Measurements from ENCODE around the gene SLC25A40.
"Not testable (repeated sequence)": the region's sequence is repeated elsewhere in the genome, so short reads cannot be mapped to it uniquely, and the experiment has no call there.

Gene SLC25A40

GRCh38 chr7:87850836-87851593 lies 25.1 kb downstream of the SLC25A40 start:
- DNase-seq = peak; percentile 10 to 12
- TF ChIP-seq GATA1 (IDR thresholded peaks at IDR 0.05; ENCODE audit: low read depth, low read length) = no peak
- TF ChIP-seq POLR2A (IDR thresholded peaks at IDR 0.05; ENCODE audit: low read length) = no peak

GRCh38 chr7:87837597-87837996 lies 38.6 kb downstream of the SLC25A40 start:
- no peak for DNase-seq
- no peak for TF ChIP-seq GATA1 (IDR thresholded peaks at IDR 0.05; ENCODE audit: low read depth, low read length)
- TF ChIP-seq POLR2A (IDR thresholded peaks at IDR 0.05; ENCODE audit: low read length) = no peak

GRCh38 chr7:87833130-87833529 lies 43.0 kb downstream of the SLC25A40 start:
- TF ChIP-seq POLR2A (IDR thresholded peaks at IDR 0.05; ENCODE audit: low read length) (no peak), GATA1 (IDR thresholded peaks at IDR 0.05; ENCODE audit: low read depth, low read length) (no peak)
- no peak for DNase-seq

GRCh38 chr7:87831097-87831496 lies 45.1 kb downstream of the SLC25A40 start:
- DNase-seq = no peak
- TF ChIP-seq GATA1 (IDR thresholded peaks at IDR 0.05; ENCODE audit: low read depth, low read length) = no peak
- no peak for TF ChIP-seq POLR2A (IDR thresholded peaks at IDR 0.05; ENCODE audit: low read length)

- not testable (repeated sequence) for DNase-seq
These were observed 47.8 kb downstream of the SLC25A40 start for GRCh38 chr7:87828383-87828782.

GRCh38 chr7:87825369-87825768 lies 50.8 kb downstream of the SLC25A40 start:
- peak in 1 of 2 experiments; percentile 2 for DNase-seq

- not testable (repeated sequence) for DNase-seq
These were observed 54.1 kb downstream of the SLC25A40 start for GRCh38 chr7:87822056-87822455.

GRCh38 chr7:87818336-87818735 lies 57.8 kb downstream of the SLC25A40 start:
- no peak for DNase-seq

GRCh38 chr7:87816389-87816788 lies 59.8 kb downstream of the SLC25A40 start:
- TF ChIP-seq GATA1 (IDR thresholded peaks at IDR 0.05; ENCODE audit: low read depth, low read length) (no peak), POLR2A (IDR thresholded peaks at IDR 0.05; ENCODE audit: low read length) (no peak)
- no peak for DNase-seq

More at GRCh38 chr7:87818336-87818735, 57.8 kb downstream of the SLC25A40 start:
- TF ChIP-seq GATA1 (IDR thresholded peaks at IDR 0.05; ENCODE audit: low read depth, low read length) = no peak
- TF ChIP-seq POLR2A (IDR thresholded peaks at IDR 0.05; ENCODE audit: low read length) = no peak

- DNase-seq = no peak
- TF ChIP-seq POLR2A (IDR thresholded peaks at IDR 0.05; ENCODE audit: low read length) (no peak), GATA1 (IDR thresholded peaks at IDR 0.05; ENCODE audit: low read depth, low read length) (no peak)
These were observed 65.4 kb downstream of the SLC25A40 start for GRCh38 chr7:87810726-87811125.

- no peak for DNase-seq
- TF ChIP-seq GATA1 (IDR thresholded peaks at IDR 0.05; ENCODE audit: low read depth, low read length) = no peak
- no peak for TF ChIP-seq POLR2A (IDR thresholded peaks at IDR 0.05; ENCODE audit: low read length)
These were observed 66.0 kb downstream of the SLC25A40 start for GRCh38 chr7:87810130-87810529.

GRCh38 chr7:87806150-87806549 lies 70.0 kb downstream of the SLC25A40 start:
- DNase-seq = no peak
- TF ChIP-seq GATA1 (IDR thresholded peaks at IDR 0.05; ENCODE audit: low read depth, low read length) = no peak
- no peak for TF ChIP-seq POLR2A (IDR thresholded peaks at IDR 0.05; ENCODE audit: low read length)

GRCh38 chr7:87797798-87798403 lies 78.3 kb downstream of the SLC25A40 start:
- DNase-seq = peak; percentile 49 to 61
- no peak for TF ChIP-seq GATA1 (IDR thresholded peaks at IDR 0.05; ENCODE audit: low read depth, low read length)

- DNase-seq = no peak
- TF ChIP-seq POLR2A (IDR thresholded peaks at IDR 0.05; ENCODE audit: low read length) = no peak
- TF ChIP-seq GATA1 (IDR thresholded peaks at IDR 0.05; ENCODE audit: low read depth, low read length) = no peak
These were observed 78.8 kb downstream of the SLC25A40 start for GRCh38 chr7:87797395-87797794.

- no peak for TF ChIP-seq POLR2A (IDR thresholded peaks at IDR 0.05; ENCODE audit: low read length)
- no peak for TF ChIP-seq GATA1 (IDR thresholded peaks at IDR 0.05; ENCODE audit: low read depth, low read length)
- DNase-seq = no peak
These were observed 90.7 kb downstream of the SLC25A40 start for GRCh38 chr7:87785368-87785995.
